Subcutaneous abdominal adipose tissue (tissue), 5 donors: ENCODE results near the gene B4GALNT3.

Experiments
- H3K27ac ChIP-seq: one replicate; pipeline ENCODE4 v1.7.0; 2013; ENCODE audit warnings: low read depth, mild to moderate bottlenecking, inconsistent platforms, low read length, moderate library complexity
- H3K27me3 ChIP-seq, 5 donors: one replicate each; pipeline ENCODE4 v1.7.0; 2013; ENCODE audit warnings: low read length in 5 of 5, inconsistent platforms in 1 of 5; ENCODE audit not compliant: control insufficient read depth in 5 of 5, insufficient read depth in 4 of 5
- H3K36me3 ChIP-seq, 5 donors: one replicate each; pipeline ENCODE4 v1.7.0; 2013; ENCODE audit warnings: low read length in 5 of 5; ENCODE audit not compliant: control insufficient read depth in 5 of 5, insufficient read depth in 5 of 5
- H3K4me1 ChIP-seq, 5 donors: one replicate each; pipeline ENCODE4 v1.7.0; 2013; ENCODE audit warnings: low read length in 5 of 5, mild to moderate bottlenecking in 3 of 5, moderate library complexity in 1 of 5; ENCODE audit not compliant: control insufficient read depth in 5 of 5, insufficient read depth in 5 of 5
- H3K4me3 ChIP-seq, 5 donors: one replicate each; pipeline ENCODE4 v1.7.0; 2013; ENCODE audit warnings: low read length in 5 of 5, low read depth in 1 of 5
- H3K9ac ChIP-seq, 5 donors: one replicate each; pipeline ENCODE4 v1.7.0; 2013; ENCODE audit warnings: low read length in 5 of 5, mild to moderate bottlenecking in 4 of 5, moderate library complexity in 3 of 5
- H3K9me3 ChIP-seq, 5 donors: one replicate each; pipeline ENCODE4 v1.7.0; 2013; ENCODE audit warnings: low read length in 5 of 5; ENCODE audit not compliant: control insufficient read depth in 5 of 5
- donor health status: healthy.
- donor health status: healthy.
- donor health status: healthy.
- donor health status: healthy.
- donor health status: healthy.

B4GALNT3 gene

GRCh38 chr12:597926-598568 lies 138.3 kb downstream of the B4GALNT3 start:
- H3K4me3 ChIP-seq: peak overlapping the region in 1 of 5 donors; percentile 26
- H3K27ac ChIP-seq: no peak overlapping the region
- H3K9ac ChIP-seq: peak overlapping the region in 1 of 5 donors; percentile 32

GRCh38 chr12:599756-600155 lies 140.0 kb downstream of the B4GALNT3 start:
- H3K4me1 ChIP-seq: peaks cover 0 to 14% (median 0%) of the 10 kb centered on the region in 5 donors
- no peak overlapping the region for H3K27ac ChIP-seq
- H3K4me3 ChIP-seq: no peak overlapping the region
- H3K9ac ChIP-seq: no peak overlapping the region
- no peaks in the 10 kb centered on the region for H3K27me3 ChIP-seq
- H3K9me3 ChIP-seq: no peaks in the 10 kb centered on the region
- H3K36me3 ChIP-seq: no peaks in the 10 kb centered on the region

More at GRCh38 chr12:597926-598568, 138.3 kb downstream of the B4GALNT3 start:
- H3K36me3 ChIP-seq: no peaks in the 10 kb centered on the region
- no peaks in the 10 kb centered on the region for H3K9me3 ChIP-seq
- no peaks in the 10 kb centered on the region for H3K27me3 ChIP-seq
- peaks cover 0 to 11% (median 0%) of the 10 kb centered on the region in 5 donors for H3K4me1 ChIP-seq

DNA sequence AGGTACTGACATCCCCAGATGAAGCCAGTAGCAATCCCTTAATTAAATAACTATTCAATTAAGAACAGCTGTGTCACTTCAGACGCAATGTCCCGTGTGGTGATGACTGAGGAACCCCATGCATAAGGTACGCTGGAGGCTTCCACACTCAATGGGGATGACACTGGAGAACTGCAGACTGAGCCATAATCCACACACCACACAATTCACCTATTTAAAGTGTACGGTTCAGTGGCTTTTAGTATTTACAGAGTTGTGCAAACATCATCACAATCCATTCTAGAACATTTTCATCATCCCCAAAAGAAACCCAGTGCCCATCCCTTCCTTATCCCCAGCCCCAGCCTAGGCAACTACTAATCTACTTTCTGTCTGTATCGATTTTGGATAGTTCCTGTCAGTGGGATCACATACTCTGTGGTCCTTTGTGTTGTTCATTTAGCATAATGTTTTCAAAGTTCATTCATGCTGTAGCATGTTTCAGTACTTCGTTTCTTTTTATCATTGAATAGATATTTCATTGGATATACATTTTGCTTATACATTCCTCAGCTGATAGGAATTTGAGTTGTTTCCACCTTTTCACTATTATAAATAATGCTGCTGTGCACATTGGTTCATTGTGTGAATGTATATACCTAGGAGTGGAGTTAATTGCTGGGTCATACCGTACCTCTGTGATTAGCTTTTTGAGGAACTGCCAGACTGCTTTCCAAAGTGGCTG lies 142.4 kb downstream of the B4GALNT3 start:
- Histone ChIP-seq H3K9ac (no peak overlapping the region), H3K9me3 (no peaks in the 10 kb centered on the region), H3K27me3 (no peaks in the 10 kb centered on the region), H3K27ac (no peak overlapping the region), H3K4me1 (peaks cover 0 to 24% (median under 1%) of the 10 kb centered on the region in 5 donors), H3K4me3 (no peak overlapping the region), H3K36me3 (no peaks in the 10 kb centered on the region)

GRCh38 chr12:602700-603068 lies 142.9 kb downstream of the B4GALNT3 start:
- H3K27ac ChIP-seq: no peak overlapping the region
- H3K4me1 ChIP-seq: peaks cover 4 to 25% (median 6%) of the 10 kb centered on the region in 5 donors
- no peak overlapping the region for H3K9ac ChIP-seq
- H3K36me3 ChIP-seq: no peaks in the 10 kb centered on the region
- no peaks in the 10 kb centered on the region for H3K27me3 ChIP-seq
- no peak overlapping the region for H3K4me3 ChIP-seq
- no peaks in the 10 kb centered on the region for H3K9me3 ChIP-seq

- no peaks in the 10 kb centered on the region for H3K27me3 ChIP-seq
- no peaks in the 10 kb centered on the region for H3K36me3 ChIP-seq
- no peak overlapping the region for H3K9ac ChIP-seq
- H3K4me3 ChIP-seq: no peak overlapping the region
- H3K9me3 ChIP-seq: no peaks in the 10 kb centered on the region
- H3K27ac ChIP-seq: no peak overlapping the region
- H3K4me1 ChIP-seq: peaks cover 13 to 37% (median 17%) of the 10 kb centered on the region in 5 donors
These were observed 145.2 kb downstream of the B4GALNT3 start for GRCh38 chr12:604956-605355.

DNA sequence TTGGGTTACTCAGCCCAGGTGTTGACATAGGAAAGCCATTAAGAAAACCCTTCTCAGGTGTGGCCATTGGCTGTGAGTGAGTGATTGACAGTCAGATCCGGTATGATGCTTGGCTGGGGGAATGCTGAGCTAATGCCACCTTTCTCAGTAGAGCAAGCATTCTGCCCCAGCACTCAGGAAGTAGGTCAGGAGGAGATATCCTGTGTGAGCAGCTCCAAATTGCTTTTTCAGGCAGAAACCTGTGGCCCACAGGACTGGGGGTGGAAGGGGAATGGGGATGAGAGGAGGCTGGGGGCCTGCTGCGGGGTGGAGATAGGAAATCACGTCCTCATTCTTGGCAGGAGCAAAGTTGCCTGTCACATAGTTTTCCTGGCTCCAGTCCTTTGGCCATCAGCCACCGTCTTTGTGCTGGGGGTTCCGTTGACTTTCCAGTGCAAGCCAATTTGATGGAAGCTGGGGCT lies 147.8 kb downstream of the B4GALNT3 start:
- Histone ChIP-seq H3K9me3 (no peaks in the 10 kb centered on the region), H3K36me3 (no peaks in the 10 kb centered on the region), H3K27me3 (no peaks in the 10 kb centered on the region), H3K4me1 (peaks cover 15 to 50% (median 22%) of the 10 kb centered on the region in 5 donors), H3K4me3 (no peak overlapping the region), H3K9ac (no peak overlapping the region), H3K27ac (peak overlapping the region; percentile 70)

DNA sequence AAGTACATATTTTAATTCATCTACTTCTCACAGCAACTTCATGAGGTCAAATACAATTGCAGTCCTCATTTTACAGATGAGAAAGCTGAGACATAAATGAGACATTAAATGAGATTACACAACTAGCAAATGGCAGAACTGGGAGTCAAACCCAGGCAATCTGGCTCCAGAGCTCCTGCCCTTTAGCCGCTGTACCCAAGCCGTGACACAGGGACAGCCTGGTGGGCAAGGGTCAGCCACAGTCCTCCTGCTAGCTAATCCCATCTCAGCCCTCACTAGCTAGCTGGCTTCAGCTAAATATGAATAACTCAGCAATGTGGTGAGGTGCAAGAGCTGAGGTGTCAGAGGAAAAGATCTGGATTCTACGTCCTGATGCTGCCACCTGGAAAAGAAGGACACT lies 148.7 kb downstream of the B4GALNT3 start:
- Histone ChIP-seq H3K4me3 (no peak overlapping the region), H3K27ac (peak overlapping the region; percentile 70), H3K27me3 (no peaks in the 10 kb centered on the region), H3K9me3 (no peaks in the 10 kb centered on the region), H3K4me1 (peaks cover 15 to 50% (median 22%) of the 10 kb centered on the region in 5 donors), H3K36me3 (no peaks in the 10 kb centered on the region), H3K9ac (peak overlapping the region in 1 of 5 donors; percentile 33)

DNA sequence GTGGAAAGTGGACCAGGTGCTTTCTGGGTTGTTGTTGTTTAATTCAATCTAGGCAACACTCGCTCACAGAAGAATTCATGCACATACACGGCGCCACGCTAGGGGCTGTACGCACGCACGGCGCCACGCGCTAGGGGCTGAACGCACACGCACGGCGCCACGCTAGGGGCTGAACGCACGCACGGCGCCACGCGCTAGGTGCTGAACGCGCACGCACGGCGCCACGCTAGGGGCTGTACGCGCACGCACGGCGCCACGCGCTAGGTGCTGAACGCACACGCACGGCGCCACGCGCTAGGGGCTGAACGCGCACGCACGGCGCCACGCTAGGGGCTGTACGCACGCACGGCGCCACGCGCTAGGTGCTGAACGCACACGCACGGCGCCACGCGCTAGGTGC lies 149.2 kb downstream of the B4GALNT3 start:
- Histone ChIP-seq H3K4me1 (peaks cover 15 to 50% (median 22%) of the 10 kb centered on the region in 5 donors), H3K9ac (no peak overlapping the region), H3K36me3 (no peaks in the 10 kb centered on the region), H3K27me3 (no peaks in the 10 kb centered on the region), H3K4me3 (no peak overlapping the region), H3K27ac (peak overlapping the region; percentile 70), H3K9me3 (no peaks in the 10 kb centered on the region)

DNA sequence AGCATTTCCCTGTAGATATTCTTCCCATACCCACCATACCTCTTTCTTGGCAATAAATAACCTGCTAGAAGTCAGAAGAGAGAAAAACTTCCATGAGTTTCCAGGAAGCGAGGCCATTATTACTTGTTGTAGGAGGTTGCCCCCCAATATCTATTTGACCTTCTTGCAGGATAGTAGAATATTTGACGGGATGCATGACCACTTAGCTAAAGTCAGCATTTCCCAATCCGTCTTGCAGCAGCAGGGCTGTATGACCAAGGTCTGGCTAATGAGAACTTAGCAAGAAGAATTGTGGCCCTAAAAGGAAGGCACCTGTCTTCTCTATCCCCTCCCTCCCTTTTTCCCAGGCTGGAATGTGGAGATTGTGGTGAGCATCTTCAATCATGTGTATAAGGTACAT lies 152.0 kb downstream of the B4GALNT3 start:
- Histone ChIP-seq H3K27ac (no peak overlapping the region), H3K4me3 (no peak overlapping the region), H3K27me3 (no peaks in the 10 kb centered on the region), H3K9me3 (no peaks in the 10 kb centered on the region), H3K36me3 (no peaks in the 10 kb centered on the region), H3K9ac (no peak overlapping the region), H3K4me1 (peaks cover 20 to 74% (median 30%) of the 10 kb centered on the region in 5 donors)

- Histone ChIP-seq H3K9me3 (no peaks in the 10 kb centered on the region), H3K27ac (no peak overlapping the region), H3K36me3 (no peaks in the 10 kb centered on the region), H3K9ac (no peak overlapping the region), H3K4me1 (peaks cover 22 to 72% (median 30%) of the 10 kb centered on the region in 5 donors), H3K27me3 (no peaks in the 10 kb centered on the region), H3K4me3 (no peak overlapping the region)
These were observed 152.6 kb downstream of the B4GALNT3 start for GRCh38 chr12:612293-612692.
